NT2/D1 (cell line): ENCODE results near the gene MSANTD4.

ENCODE experiments used
- DNase-seq: peaks from one replicate; pipeline ENCODE4 v3.0.0-alpha.2; 2011; ENCODE audit warnings: low read depth, low spot score
- H3K27me3 ChIP-seq: 2 replicates; pipeline ENCODE4 v1.6.0; 2011; ENCODE audit warnings: mild to moderate bottlenecking; ENCODE audit not compliant: insufficient read length, insufficient read depth
- H3K36me3 ChIP-seq: 2 replicates; pipeline ENCODE4 v1.6.1; 2011; ENCODE audit warnings: mild to moderate bottlenecking, low read length, mixed read lengths; ENCODE audit not compliant: insufficient read depth, insufficient read length
- H3K4me1 ChIP-seq: 2 replicates; pipeline ENCODE4 v1.5.1; 2011; ENCODE audit not compliant: insufficient read depth, insufficient read length
- H3K4me3 ChIP-seq: 2 replicates; pipeline ENCODE4 v1.5.1; 2011; ENCODE audit warnings: low read depth; ENCODE audit not compliant: insufficient read length
- H3K9ac ChIP-seq: 2 replicates; pipeline ENCODE4 v1.6.0; 2011; ENCODE audit warnings: low read depth; ENCODE audit not compliant: insufficient read length
- H3K9me3 ChIP-seq: 2 replicates; pipeline ENCODE4 v1.5.1; 2011; ENCODE audit warnings: mild to moderate bottlenecking, low read length; ENCODE audit not compliant: insufficient read depth
- SUZ12 ChIP-seq: IDR thresholded peaks from 2 replicates; pipeline ENCODE4 v1.6.1; 2011; ENCODE audit not compliant: insufficient read length, insufficient read depth; ENCODE audit errors: extremely low read depth
- YY1 ChIP-seq: IDR thresholded peaks from 2 replicates; pipeline ENCODE4 v1.6.1; 2011; ENCODE audit not compliant: insufficient read length, insufficient read depth
- ZNF274 ChIP-seq: IDR thresholded peaks from 2 replicates; pipeline ENCODE4 v1.6.1; 2011; ENCODE audit warnings: mild to moderate bottlenecking, low read depth, low read length

MSANTD4 gene

GRCh38 chr11:106030609-106031008, 8.6 kb upstream of the MSANTD4 start:
- DNase-seq = no peak
- no peaks in the 10 kb centered on the region for H3K4me1 ChIP-seq
- no peaks in the 10 kb centered on the region for H3K9me3 ChIP-seq
- no peak for TF ChIP-seq YY1
- TF ChIP-seq SUZ12 = no peak
- TF ChIP-seq ZNF274 = no peak
- no peaks in the 10 kb centered on the region for H3K36me3 ChIP-seq
- H3K27me3 ChIP-seq = no peaks in the 10 kb centered on the region
- H3K4me3 ChIP-seq = no peak overlapping the region
- H3K9ac ChIP-seq = no peak overlapping the region

DNA sequence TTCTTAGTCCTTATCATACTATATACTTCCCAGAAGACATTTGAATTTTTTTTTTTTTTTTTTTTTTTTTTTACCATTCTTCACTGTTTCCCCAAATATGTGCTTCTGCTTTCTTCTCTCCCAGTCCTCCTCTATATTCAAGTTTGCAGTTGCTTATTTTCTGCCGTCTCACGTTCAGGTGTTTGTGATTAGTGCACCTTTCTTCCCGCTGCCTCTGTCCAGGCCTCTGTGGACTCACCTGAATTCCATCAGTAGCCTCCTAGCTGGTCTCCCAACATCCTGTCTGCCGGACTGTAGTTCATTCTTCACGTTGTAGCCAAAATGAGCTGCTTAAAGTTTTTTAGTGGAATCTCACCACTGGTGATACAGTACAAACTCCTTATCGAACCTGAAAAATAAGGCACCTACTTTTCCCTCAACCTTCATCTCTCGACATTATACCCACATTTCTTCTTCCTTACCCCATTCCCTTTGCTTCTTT, 795 bp upstream of the MSANTD4 start:
- Histone ChIP-seq H3K9me3 (no peaks in the 10 kb centered on the region), H3K4me3 (peak overlapping the region; percentile 86), H3K9ac (no peak overlapping the region), H3K27me3 (no peaks in the 10 kb centered on the region), H3K36me3 (peaks cover 6% of the 10 kb centered on the region), H3K4me1 (no peaks in the 10 kb centered on the region)
- TF ChIP-seq YY1 (no peak), ZNF274 (no peak), SUZ12 (no peak)
- DNase-seq = no peak

- H3K27me3 ChIP-seq = no peaks in the 10 kb centered on the region
- H3K36me3 ChIP-seq = peaks cover 9% of the 10 kb centered on the region
- peak overlapping the region; percentile 86 for H3K4me3 ChIP-seq
- no peaks in the 10 kb centered on the region for H3K9me3 ChIP-seq
- H3K4me1 ChIP-seq = no peaks in the 10 kb centered on the region
- no peak for TF ChIP-seq YY1
- no peak for TF ChIP-seq ZNF274
- no peak for TF ChIP-seq SUZ12
- no peak for DNase-seq
- peak overlapping the region; percentile 82 for H3K9ac ChIP-seq
Measured at GRCh38 chr11:106021181-106021966, 666 bp downstream of the MSANTD4 start.

- H3K27me3 ChIP-seq = no peaks in the 10 kb centered on the region
- H3K9ac ChIP-seq = no peak overlapping the region
- peaks cover 9% of the 10 kb centered on the region for H3K36me3 ChIP-seq
- no peak for TF ChIP-seq SUZ12
- no peak for TF ChIP-seq YY1
- no peak for TF ChIP-seq ZNF274
- no peaks in the 10 kb centered on the region for H3K9me3 ChIP-seq
- no peak overlapping the region for H3K4me3 ChIP-seq
- no peaks in the 10 kb centered on the region for H3K4me1 ChIP-seq
- no peak for DNase-seq
Measured at GRCh38 chr11:106017093-106017492, 4.9 kb downstream of the MSANTD4 start.

- Histone ChIP-seq H3K4me3 (no peak overlapping the region), H3K4me1 (no peaks in the 10 kb centered on the region), H3K36me3 (peaks cover 21% of the 10 kb centered on the region), H3K9ac (no peak overlapping the region), H3K27me3 (no peaks in the 10 kb centered on the region), H3K9me3 (no peaks in the 10 kb centered on the region)
- DNase-seq = no peak
- TF ChIP-seq YY1 (no peak), ZNF274 (no peak)
Measured at GRCh38 chr11:106015066-106015465, 7.0 kb downstream of the MSANTD4 start.

- no peak for DNase-seq
- H3K36me3 ChIP-seq = peaks cover 25% of the 10 kb centered on the region
Measured at GRCh38 chr11:106014620-106015019, 7.4 kb downstream of the MSANTD4 start.

DNA sequence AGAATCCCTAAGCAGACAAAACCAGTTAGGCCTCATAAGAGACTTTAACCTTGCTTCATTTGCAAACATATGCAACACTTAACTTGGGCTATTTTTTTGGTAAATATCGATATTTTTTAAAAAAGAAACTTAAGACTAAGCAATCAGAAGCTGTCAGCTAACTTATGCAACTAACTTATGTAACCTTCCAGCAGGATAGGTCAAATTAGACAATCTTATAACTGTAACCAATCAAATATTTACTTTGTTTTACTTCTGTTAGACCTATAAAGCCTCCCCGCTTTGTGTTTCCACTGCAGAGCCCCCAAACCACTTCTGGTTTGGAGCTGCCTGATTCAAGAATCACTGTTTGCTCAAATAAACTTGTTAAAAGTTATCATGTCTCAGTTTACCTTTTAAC, 8.0 kb downstream of the MSANTD4 start:
- Histone ChIP-seq H3K27me3 (no peaks in the 10 kb centered on the region), H3K9me3 (no peaks in the 10 kb centered on the region), H3K9ac (no peak overlapping the region), H3K4me3 (no peak overlapping the region), H3K4me1 (no peaks in the 10 kb centered on the region), H3K36me3 (peaks cover 29% of the 10 kb centered on the region)
- TF ChIP-seq YY1 (no peak), SUZ12 (no peak), ZNF274 (no peak)
- DNase-seq = no peak

More at GRCh38 chr11:106014620-106015019, 7.4 kb downstream of the MSANTD4 start:
- Histone ChIP-seq H3K4me3 (no peak overlapping the region), H3K9ac (no peak overlapping the region), H3K9me3 (no peaks in the 10 kb centered on the region), H3K27me3 (no peaks in the 10 kb centered on the region), H3K4me1 (no peaks in the 10 kb centered on the region)
- no peak for TF ChIP-seq ZNF274
